K562 (cell line): ENCODE measurements around the gene ZNF624. TPM values are rescaled to one million over a fixed set of nuclear protein-coding genes. Genes with fewer than 3 reads are reported as not detected.

Source experiments
- ATAC-seq: fragments of 200-7000 bp; cut with Tn5 transposase; 3 replicates; pipeline ENCODE4 v1.9.1; 2020; ENCODE audit warnings: moderate library complexity
- BruUV-seq: library from RNA; stranded (reverse); fragments of 400-500 nt; replicated peaks from 2 replicates; lab custom pipeline; 2021; lab: Mats Ljungman, UMichigan
- CTCF ChIA-PET: fragments of 300-600 bp; formaldehyde crosslinking; extraction: SDS; loops from one replicate; lab custom pipeline; 2021; ENCODE audit warnings: low intra/inter-chr PET ratio; lab: Yijun Ruan, JAX
- POLR2A ChIA-PET: fragments of 300-600, 350-650 bp; sonication (Branson Sonifier 250); formaldehyde crosslinking; extraction: SDS; loops from one replicate; lab custom pipeline; 2021; ENCODE audit warnings: antibody characterized with exemption, inconsistent platforms; lab: Yijun Ruan, JAX
- DNase-seq, 4 experiments: peaks; one replicate each; pipeline versions ENCODE4 v3.0.0 to v3.0.0-alpha.2; 2011 to 2018; ENCODE audit warnings: low spot score in 3 of 4, mixed read lengths in 3 of 4; ENCODE audit errors: extremely low read depth in 1 of 4
- FAIRE-seq: peaks from 2 replicates; lab custom pipeline; 2011; peaks lifted over from hg19 to GRCh38; lab: Jason Lieb, UNC
- H2AFZ ChIP-seq: 2 replicates; pipeline ENCODE4 v1.6.0; 2011; ENCODE audit warnings: low read depth, low read length, control low read depth, inconsistent platforms
- H3K27ac ChIP-seq: fragments of 200-600 bp; 3 replicates; pipeline ENCODE4 v1.8.0; 2011; ENCODE audit warnings: low read depth, mild to moderate bottlenecking, control low read depth, inconsistent platforms, low read length, moderate library complexity, mixed read lengths; ENCODE audit errors: extremely low read depth
- H3K27me3 ChIP-seq, 2 experiments: fragments of 300-600 bp in 1 of 2; 2 replicates in 1 of 2; 3 replicates in 1 of 2; pipeline versions ENCODE4 v1.6.0 to v1.8.0; 2011; ENCODE audit warnings: inconsistent platforms in 2 of 2, low read length in 2 of 2, mild to moderate bottlenecking in 1 of 2, mixed read lengths in 1 of 2, moderate library complexity in 1 of 2; ENCODE audit not compliant: control insufficient read depth in 2 of 2, insufficient read depth in 2 of 2
- H3K36me3 ChIP-seq: fragments of 300-600 bp; 3 replicates; pipeline ENCODE4 v1.8.0; 2011; ENCODE audit warnings: mild to moderate bottlenecking, low read length, inconsistent platforms; ENCODE audit not compliant: control insufficient read depth, insufficient read depth
- H3K4me1 ChIP-seq, 2 experiments: fragments of 200-600 bp in 1 of 2; replicated peaks in 1 of 2; 2 replicates in 1 of 2; 3 replicates in 1 of 2; pipeline versions ENCODE4 v1.5.1 to v1.8.0; 2011; ENCODE audit warnings: inconsistent platforms in 2 of 2, low read length in 2 of 2, mild to moderate bottlenecking in 1 of 2, mixed read lengths in 1 of 2, moderate library complexity in 1 of 2; ENCODE audit not compliant: control insufficient read depth in 2 of 2, insufficient read depth in 2 of 2
- H3K4me2 ChIP-seq: 2 replicates; pipeline ENCODE4 v1.6.1; 2011; ENCODE audit warnings: low read length, control low read depth, inconsistent platforms, mixed read lengths; ENCODE audit not compliant: insufficient read depth
- H3K4me3 ChIP-seq: fragments of 200-600 bp; sonication (generic), shearing (Covaris generic); 2 replicates; pipeline ENCODE4 v1.5.1; 2016; ENCODE audit warnings: control low read depth, inconsistent platforms
- H3K79me2 ChIP-seq: fragments of 200-600 bp; 3 replicates; pipeline ENCODE4 v1.8.0; 2011; ENCODE audit warnings: low read length, inconsistent platforms; ENCODE audit not compliant: control insufficient read depth, insufficient read depth
- H3K9ac ChIP-seq, 2 experiments: 2 replicates each; pipeline versions ENCODE4 v1.6.0 to v1.6.1; 2011; ENCODE audit warnings: low read depth in 2 of 2, low read length in 2 of 2, control low read depth in 1 of 2, inconsistent platforms in 1 of 2, mild to moderate bottlenecking in 1 of 2, mixed read lengths in 1 of 2; ENCODE audit not compliant: insufficient read depth in 1 of 2
- H3K9me1 ChIP-seq: one replicate; pipeline ENCODE4 v1.6.0; 2011; ENCODE audit warnings: inconsistent platforms, mild to moderate bottlenecking, low read length, moderate library complexity; ENCODE audit not compliant: control insufficient read depth, insufficient read depth
- H3K9me3 ChIP-seq: replicated peaks from 2 replicates; pipeline ENCODE4 v1.5.1; 2011; ENCODE audit warnings: low read depth, low read length, inconsistent platforms; ENCODE audit not compliant: control insufficient read depth, insufficient read depth
- H4K20me1 ChIP-seq: replicated peaks from 2 replicates; pipeline ENCODE4 v1.6.1; 2011; ENCODE audit warnings: low read length, inconsistent platforms, mixed read lengths; ENCODE audit not compliant: control insufficient read depth, insufficient read depth
- BCOR ChIP-seq: fragments of 450-650 bp; IDR thresholded peaks from 2 replicates; pipeline ENCODE4 v1.6.1; 2016
- GABPB2 ChIP-seq: fragments of 250-450 bp; sonication (Bioruptor Pico); conservative IDR thresholded peaks from 2 replicates; pipeline ENCODE4 v1.5.1; 2021; ENCODE audit warnings: mild to moderate bottlenecking
- IRF2 ChIP-seq: sonication (generic); formaldehyde crosslinking; IDR thresholded peaks from 2 replicates; pipeline ENCODE4 v1.8.1; 2022; ENCODE audit warnings: mild to moderate bottlenecking, missing genetic modification reagents
- SUPT5H ChIP-seq: fragments of 450-650 bp; IDR thresholded peaks from 2 replicates; pipeline ENCODE4 v1.6.1; 2016
- ZNF224 ChIP-seq: sonication (generic); formaldehyde crosslinking; IDR thresholded peaks from 2 replicates; pipeline ENCODE4 v1.8.0; 2022; ENCODE audit warnings: mild to moderate bottlenecking, missing genetic modification reagents
- WGBS: fragments of 100-300 bp; shearing (Covaris generic); methylation state at CpG from one replicate; pipeline ENCODE4 v1.1.6; 2016; ENCODE audit warnings: low coverage, mixed read lengths; ENCODE audit not compliant: insufficient coverage; ENCODE audit errors: missing lambda C conversion rate; 5-methylcytosine and 5-hydroxymethylcytosine counted together
- in situ Hi-C: fragments of 300-500 bp; cut with MboI; formaldehyde crosslinking; loops from 4 replicates; pipeline ENCODE4 v1.15.0; 2018; ENCODE audit warnings: inconsistent platforms, mixed read lengths
- intact Hi-C: fragments of 100-400 bp; cut with micrococcal nuclease; formaldehyde crosslinking; loops from 2 replicates; pipeline ENCODE4 v1.14.2; 2022
- polyA plus RNA-seq, 8 experiments: library from polyadenylated mRNA; depleted of rRNA in 4 of 8; stranded (reverse) in 5 of 8; unstranded in 3 of 8; fragments of >200 nt; fragmentation: Nextera tagmentation in 2 of 8; fragmentation: Illumina TruSeq in 1 of 8; extraction: Ambion mirVana in 2 of 8; extraction: Trizol in 1 of 8; gene quantifications; 2 replicates each; pipeline versions ENCODE4 v1.2.1 to v1.2.3, GENCODE V29; 2011 to 2014; ENCODE audit warnings: inconsistent platforms in 1 of 8, missing spikeins in 1 of 8
- total RNA-seq, 7 experiments: library from RNA; depleted of rRNA in 6 of 7; stranded (reverse); fragments of >200 nt in 6 of 7; fragmentation: Illumina TruSeq in 2 of 7; extraction: Trizol in 2 of 7; gene quantifications; 2 replicates each; pipeline versions ENCODE4 v1.2.1 to v1.2.3, GENCODE V29; 2011 to 2021; ENCODE audit warnings: low replicate concordance in 1 of 7
- TF ChIP-seq, protein P1 (sequence below): sonication (generic); formaldehyde crosslinking; IDR thresholded peaks from 2 replicates; pipeline ENCODE4 v1.8.0; 2022; ENCODE audit warnings: mild to moderate bottlenecking, missing genetic modification reagents

The ZNF624 gene
- total and polyA plus RNA-seq, 9 of the 15 experiments (the other 6 are each of a cell fraction or from before 2014, with no cell fraction given), result 0.34 to 2.1 (median 1.1) TPM

DNA sequence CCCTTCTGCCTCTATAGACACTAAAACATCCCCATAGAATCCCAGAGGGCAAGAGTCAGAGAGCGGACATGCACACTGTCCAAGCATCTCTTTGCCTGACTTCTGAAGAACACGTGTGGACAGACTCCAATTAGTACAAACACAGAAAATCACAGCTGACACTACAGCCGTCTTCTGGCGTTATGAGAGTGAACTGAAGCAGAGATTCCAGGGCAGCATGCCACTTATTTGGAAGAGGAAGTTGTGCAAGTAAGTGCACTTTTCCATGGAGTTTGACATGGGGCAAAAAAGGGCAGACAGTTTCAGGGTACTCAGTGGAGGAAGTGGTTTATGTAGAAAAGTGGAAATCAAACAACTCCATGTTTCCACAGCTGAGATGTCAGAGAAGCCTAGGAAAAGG, 67.9 kb downstream of the ZNF624 start:
- H3K36me3 ChIP-seq, result no peaks in the 10 kb centered on the region
- no peaks in the 10 kb centered on the region for H4K20me1 ChIP-seq
- in situ Hi-C loops (loop anchor here (25.0 kb wide), 1 partner anchor 1852 kb away; no protein-coding TSS in a partner anchor), intact Hi-C loops (no loop called here)
- no peak for FAIRE-seq
- no peak overlapping the region for H3K27ac ChIP-seq
- no peak overlapping the region for H3K9ac ChIP-seq
- no peak overlapping the region for H3K4me3 ChIP-seq
- H3K4me2 ChIP-seq, result no peak overlapping the region
- H3K9me3 ChIP-seq, result no peaks in the 10 kb centered on the region; the same call in 1 of the 2 replicates
- no peaks in the 10 kb centered on the region for H3K9me1 ChIP-seq
- no peaks in the 10 kb centered on the region for H3K79me2 ChIP-seq
- 2% methylated on average over 4 of the region's 4 CpGs for WGBS
- CTCF ChIA-PET, result no interaction called here
- POLR2A ChIA-PET, result interaction anchor here (0.5 kb wide), 1 partner anchor 204 kb away, joined by 3 read pairs; no protein-coding TSS in a partner anchor
- no peak overlapping the region for H2AFZ ChIP-seq
- no peaks in the 10 kb centered on the region for H3K27me3 ChIP-seq
- ATAC-seq, result no peak
- no TSS peak for BruUV-seq
- peaks cover 0 to 13% of the 10 kb centered on the region in 2 experiments; a peak in 4 of 5 replicates for H3K4me1 ChIP-seq
- no peak for DNase-seq
- TF ChIP-seq ZNF224 (CRISPR knock-in tag) (no peak), GABPB2 (CRISPR knock-in tag) (no peak), IRF2 (CRISPR knock-in tag) (no peak), SUPT5H (no peak), BCOR (no peak)
- TF ChIP-seq, protein P1, sequence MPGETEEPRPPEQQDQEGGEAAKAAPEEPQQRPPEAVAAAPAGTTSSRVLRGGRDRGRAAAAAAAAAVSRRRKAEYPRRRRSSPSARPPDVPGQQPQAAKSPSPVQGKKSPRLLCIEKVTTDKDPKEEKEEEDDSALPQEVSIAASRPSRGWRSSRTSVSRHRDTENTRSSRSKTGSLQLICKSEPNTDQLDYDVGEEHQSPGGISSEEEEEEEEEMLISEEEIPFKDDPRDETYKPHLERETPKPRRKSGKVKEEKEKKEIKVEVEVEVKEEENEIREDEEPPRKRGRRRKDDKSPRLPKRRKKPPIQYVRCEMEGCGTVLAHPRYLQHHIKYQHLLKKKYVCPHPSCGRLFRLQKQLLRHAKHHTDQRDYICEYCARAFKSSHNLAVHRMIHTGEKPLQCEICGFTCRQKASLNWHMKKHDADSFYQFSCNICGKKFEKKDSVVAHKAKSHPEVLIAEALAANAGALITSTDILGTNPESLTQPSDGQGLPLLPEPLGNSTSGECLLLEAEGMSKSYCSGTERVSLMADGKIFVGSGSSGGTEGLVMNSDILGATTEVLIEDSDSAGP (CRISPR knock-in tag), result no peak
